ENCODE results near the gene SCPEP1. TPM values are rescaled to one million over a fixed set of nuclear protein-coding genes. Genes with fewer than 3 reads are reported as not detected.

SCPEP1 gene
- total RNA-seq, 1 donor from 2014 or later = 79.6 TPM

- DNase-seq (ENCODE audit: low spot score) = no peak
Measured at GRCh38 chr17:57040571-57040970, 62.6 kb downstream of the SCPEP1 start.

GRCh38 chr17:57043276-57043675 is 65.3 kb downstream of the SCPEP1 start:
- DNase-seq (ENCODE audit: low spot score) = no peak

DNA sequence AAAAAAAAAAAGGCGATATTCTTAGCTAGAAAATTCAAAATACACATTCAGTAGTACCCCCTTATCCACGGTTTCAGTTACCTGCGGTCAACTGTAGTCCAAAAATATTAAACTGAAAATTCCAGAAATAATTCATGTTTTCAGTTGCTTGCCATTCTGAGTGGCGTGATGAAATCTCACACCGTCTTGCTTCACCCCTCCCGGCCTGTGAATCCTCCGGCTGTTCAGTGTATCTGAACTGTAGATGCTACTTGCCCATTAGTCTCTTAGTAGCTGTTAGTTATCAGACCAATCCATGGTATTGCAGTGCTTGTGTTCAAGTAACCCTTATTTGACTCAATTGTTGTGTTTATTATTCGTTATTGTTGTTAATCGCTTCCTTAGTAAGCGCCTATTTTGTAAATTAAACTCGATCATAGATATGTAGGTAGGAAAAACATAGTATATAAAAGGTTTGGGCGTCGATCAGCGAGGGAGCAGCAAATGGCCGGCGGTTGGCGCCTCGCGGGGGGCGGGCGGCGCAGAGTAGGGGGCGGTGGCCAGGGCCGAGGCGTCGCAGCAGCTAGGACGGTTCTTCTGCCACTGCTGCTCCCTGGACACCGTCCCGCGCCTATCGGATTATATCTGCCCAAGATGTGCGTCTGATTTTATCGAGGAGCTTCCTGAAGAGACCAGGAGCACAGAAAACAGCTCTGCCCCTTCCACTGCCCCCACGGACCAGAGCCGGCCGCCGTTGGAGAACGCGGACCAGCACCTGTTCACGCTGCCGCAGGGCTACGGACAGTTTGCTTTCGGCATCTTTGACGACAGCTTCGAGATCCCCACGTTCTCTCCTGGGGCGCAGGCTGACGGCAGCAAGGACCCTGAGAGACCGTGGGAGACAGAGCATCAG is 67.3 kb downstream of the SCPEP1 start:
- DNase-seq (ENCODE audit: low spot score) = no peak

DNA sequence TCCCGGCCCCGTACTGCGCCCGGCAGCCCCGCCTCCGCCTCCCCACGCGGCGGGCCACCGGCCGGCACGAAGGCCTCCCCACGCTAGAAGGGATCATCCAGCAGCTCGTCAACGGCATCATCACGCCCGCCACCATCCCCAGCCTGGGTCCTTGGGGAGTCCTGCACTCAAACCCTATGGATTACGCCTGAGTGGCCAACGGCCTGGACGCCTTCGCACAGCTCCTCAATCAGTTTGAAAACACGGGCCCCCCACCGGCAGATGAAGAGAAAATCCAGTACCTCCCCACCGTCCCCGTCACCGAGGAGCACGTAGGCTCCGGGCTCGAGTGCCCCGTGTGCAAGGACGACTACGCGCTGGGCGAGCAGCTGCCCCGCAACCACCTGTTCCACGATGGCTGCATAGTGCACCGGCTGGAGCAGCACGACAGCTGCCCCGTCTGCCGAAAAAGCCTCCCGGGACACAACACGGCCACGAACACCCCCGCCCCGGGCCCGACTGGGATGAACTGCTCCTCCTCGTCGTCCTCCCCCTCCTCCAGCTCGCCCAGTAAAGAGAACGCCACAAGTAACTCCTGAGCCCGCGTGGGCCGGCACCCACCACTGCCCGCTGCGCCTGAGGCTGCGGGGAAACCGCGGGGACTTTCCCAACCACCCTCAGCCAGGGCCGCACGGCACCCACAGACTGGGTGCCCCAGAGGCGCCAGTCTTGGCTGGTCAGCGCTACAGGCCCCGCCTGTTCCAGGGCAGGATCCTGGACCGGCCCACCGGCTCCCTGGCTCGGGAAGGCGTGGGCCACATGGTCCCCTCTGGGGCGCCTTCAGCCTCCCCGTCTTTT is 68.2 kb downstream of the SCPEP1 start:
- DNase-seq (ENCODE audit: low spot score) = no peak

DNA sequence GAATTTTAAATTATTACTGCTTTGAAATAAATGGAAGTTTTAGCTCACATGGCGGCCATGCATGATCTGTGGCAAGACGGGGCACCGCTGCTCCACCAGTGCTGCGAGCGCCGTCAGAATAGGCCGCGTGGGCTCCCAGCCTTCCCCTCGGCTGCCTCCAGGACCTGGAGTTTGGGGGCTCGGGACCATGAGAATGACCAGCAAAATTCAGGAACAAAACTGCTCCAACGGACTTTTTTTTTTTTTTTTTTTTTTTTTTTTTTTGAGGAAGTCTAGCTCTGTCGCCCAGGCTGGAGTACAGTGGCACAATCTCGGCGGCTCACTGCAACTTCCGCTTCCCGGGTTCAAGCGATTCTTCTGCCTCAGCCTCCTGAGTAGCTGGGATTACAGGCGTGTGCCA is 68.8 kb downstream of the SCPEP1 start:
- no peak for DNase-seq (ENCODE audit: low spot score)

- no peak for DNase-seq (ENCODE audit: low spot score)
Measured at GRCh38 chr17:57048096-57048495, 70.2 kb downstream of the SCPEP1 start.

DNA sequence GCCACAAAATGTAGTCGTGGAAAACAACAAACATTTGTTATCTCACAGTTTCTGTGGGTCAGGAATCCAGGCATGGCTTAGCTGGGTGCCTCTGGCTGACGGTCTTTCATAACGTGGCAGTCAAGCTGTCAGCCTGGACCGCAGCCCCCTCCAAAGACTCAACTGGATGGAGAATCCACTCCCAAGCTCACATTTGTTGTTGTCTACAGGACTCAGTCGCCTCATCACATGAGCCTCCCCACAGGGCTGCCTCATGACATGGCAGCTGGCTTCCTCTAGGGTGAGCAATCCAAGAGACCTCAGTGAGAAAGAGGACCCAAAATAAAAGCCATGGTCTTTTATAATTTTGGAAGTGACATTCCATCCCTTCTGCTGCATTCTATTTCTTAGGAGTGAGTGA is 72.4 kb downstream of the SCPEP1 start:
- DNase-seq (ENCODE audit: low spot score) = no peak

DNA sequence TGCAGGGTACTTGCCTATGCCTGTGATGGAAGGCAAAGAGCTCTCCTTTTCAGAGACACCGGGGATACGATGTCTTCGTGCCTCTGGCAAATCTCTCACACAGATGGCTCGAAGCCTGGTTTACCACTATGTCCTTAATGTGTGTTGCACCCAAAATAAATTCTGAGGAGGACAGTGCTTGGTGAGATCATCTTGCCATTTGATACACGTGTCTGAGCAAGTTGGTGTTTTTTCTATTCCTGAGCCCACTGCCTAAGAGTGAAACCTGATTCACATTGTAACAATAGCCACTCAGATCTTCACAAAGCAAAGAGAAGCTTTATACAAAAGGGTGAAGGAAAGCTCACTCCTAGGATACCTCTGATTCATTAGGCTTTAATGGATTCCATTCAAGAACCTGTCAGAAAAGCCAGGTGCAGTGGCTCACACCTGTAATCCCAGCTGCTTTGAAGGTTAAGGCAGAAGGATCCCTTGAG is 74.0 kb downstream of the SCPEP1 start:
- DNase-seq (ENCODE audit: low spot score) = no peak

Other genes starting within 250 kb of the SCPEP1 start
- 3.2 TPM for gene C17orf67, start 144.2 kb upstream of the SCPEP1 start, total RNA-seq
- 15.4 TPM for gene DGKE, start 144.0 kb upstream of the SCPEP1 start, total RNA-seq
- gene TRIM25, start 64.1 kb upstream of the SCPEP1 start, total RNA-seq = 118 TPM
- gene COIL, start 17.1 kb upstream of the SCPEP1 start, total RNA-seq = 17.9 TPM
- 76.7 TPM for gene AKAP1, start 107.1 kb downstream of the SCPEP1 start, total RNA-seq

Measured in ureter (tissue), 1 donor.